HL-60/S4 (cell line): ENCODE results near the gene OSGEP.

Experiments used
- in situ Hi-C: fragments of 300-500 bp; cut with MboI; formaldehyde crosslinking; loops from 2 replicates; pipeline ENCODE4 v1.14.3; 2022; ENCODE audit warnings: low sequenced_read_pairs

The OSGEP gene

GRCh38 chr14:20434701-20435581 lies 19.7 kb downstream of the OSGEP start:
- in situ Hi-C loops: no loop called here

DNA sequence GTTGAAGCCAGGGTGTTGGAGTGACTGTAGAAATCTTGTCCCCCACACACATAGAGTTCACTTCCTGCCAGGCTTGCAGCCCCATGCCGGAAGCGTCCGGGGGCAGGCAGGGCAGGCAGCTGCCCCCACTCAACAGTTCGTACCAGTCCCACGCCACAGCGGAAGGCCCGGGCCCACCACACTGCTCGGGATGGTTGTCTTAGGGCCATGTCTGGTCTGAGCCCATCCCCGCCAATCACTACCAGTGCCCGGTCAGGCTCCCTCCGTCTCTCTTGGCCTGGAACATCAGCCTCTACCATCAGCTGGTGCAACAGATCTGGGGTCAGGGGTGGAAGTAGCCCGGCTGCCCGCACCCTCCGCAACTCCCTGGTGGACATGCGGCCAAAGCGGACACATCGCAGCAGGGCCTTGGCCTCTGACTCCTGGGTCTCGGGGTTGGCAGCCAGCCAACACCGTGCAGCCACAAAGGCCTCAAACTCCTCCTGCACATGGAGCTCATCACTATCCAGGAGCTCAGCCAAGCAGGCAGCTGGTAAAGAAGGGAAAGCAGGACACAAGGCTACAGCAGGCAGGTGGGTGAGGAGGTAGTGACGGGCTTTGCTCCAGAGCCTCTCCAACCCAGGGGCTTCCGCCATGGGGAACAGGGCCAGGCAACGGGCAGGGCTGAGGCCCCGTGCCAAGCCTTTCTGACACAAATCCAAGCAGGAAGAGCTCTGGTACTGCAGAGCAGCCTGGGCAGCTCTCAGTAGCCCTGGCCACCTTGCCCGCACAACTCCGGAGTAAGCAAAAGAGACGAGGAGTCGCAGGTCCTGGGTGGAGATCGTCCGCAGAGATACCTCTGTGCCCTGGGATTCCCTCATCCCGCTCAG lies 24.6 kb downstream of the OSGEP start:
- in situ Hi-C loops: no loop called here

DNA sequence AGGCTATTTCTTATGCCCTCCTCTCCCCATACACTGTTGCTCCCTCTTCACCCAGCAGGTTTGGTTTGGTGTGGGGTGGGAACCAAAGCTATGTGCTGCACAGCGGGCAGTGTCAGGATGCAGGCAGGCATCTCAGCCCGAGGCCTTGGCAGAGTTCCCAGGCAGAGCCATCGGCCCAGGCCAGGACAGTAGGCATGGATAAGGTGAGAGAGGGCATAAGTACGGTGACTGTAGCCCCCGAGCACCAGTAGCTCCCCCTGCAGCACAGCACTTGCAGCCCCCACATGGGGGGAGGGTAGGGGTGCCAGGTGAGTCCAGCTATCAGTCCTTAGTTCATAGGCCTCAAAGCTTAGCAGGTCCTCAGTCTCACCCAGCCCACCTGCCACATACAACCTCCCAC lies 25.8 kb downstream of the OSGEP start:
- in situ Hi-C loops: no loop called here

DNA sequence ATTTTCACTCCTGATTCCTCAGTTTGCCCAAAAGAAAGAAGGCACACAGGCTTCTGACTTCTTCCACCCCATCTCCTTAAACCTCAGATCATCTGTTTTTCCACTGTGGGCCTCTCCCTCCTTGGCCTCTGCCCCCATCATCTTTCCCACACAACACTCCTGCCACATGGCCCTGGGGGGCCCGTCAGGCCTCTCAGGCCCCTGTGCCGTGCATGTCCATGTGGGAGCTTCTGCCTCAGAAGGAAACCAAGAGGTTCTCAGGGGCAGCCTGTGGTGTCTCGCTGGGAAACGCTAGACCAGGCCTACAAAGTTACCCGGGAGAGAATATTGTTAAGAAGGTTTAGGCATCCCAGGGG lies 26.6 kb downstream of the OSGEP start:
- in situ Hi-C loops: no loop called here

DNA sequence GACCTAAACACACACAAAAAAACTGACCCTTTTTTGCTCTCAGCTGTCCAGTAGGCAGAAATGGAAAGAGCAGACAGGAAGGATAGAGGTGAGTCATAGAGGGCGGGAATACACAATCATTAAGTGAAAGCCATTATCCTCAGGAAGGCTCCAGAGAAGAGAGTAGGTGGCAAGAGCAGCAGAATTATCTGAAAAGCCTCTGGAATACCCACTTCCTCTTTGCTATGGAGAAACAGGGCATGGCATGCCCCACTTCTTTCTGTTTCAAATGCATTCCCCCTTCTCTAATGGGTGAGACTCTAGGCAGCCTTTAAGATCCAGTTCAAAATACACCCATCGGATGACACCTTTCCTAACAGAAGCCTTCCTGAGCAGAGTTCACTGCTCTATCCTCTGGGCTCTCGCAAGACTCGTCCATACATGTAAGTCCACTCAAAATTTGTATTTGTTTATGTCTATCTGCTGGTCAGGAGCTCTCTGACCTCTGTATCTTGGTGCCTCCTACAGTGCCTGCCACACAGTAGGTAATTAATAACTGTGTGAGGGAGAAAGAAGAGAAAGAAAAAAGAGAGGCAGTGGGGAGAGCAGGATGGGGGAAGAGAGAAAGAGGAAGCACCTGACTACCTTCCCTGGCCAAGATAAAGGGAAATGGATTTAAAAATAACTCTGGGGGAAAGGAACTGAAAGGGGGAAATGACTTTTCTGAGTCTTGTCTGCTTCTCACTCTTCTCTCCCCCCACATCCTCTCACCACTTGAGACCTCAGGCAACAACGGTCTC lies 27.2 kb downstream of the OSGEP start:
- in situ Hi-C loops: no loop called here

- in situ Hi-C loops: no loop called here
Measured at GRCh38 chr14:20424851-20425250, 29.8 kb downstream of the OSGEP start.

GRCh38 chr14:20422886-20423285 lies 31.7 kb downstream of the OSGEP start:
- in situ Hi-C loops: no loop called here

- in situ Hi-C loops: no loop called here
Measured at GRCh38 chr14:20421267-20421666, 33.3 kb downstream of the OSGEP start.

- in situ Hi-C loops: no loop called here
Measured at GRCh38 chr14:20419419-20419818, 35.2 kb downstream of the OSGEP start.

- in situ Hi-C loops: no loop called here
Measured at GRCh38 chr14:20418501-20418909, 36.1 kb downstream of the OSGEP start.

- in situ Hi-C loops: no loop called here
Measured at GRCh38 chr14:20417250-20418186, 37.1 kb downstream of the OSGEP start.

DNA sequence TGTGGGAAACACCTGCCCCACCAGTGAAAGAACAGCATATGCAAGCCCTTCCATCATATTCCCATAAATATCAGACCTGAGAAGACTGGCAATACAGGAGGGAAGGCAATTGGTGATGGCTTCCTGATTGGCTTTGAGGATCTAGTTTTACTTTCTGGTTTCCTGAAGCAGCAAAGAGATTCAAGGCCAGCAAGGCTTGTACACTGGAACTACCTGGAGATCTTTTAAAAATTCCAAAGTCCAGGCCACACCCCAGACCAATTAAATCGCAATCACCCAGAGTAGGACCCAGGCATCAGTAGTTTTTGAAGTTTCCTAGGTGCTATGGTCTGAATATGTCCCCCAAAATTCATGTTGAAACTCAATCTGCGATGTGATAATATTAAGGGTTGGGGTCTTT lies 38.4 kb downstream of the OSGEP start:
- in situ Hi-C loops: no loop called here

DNA sequence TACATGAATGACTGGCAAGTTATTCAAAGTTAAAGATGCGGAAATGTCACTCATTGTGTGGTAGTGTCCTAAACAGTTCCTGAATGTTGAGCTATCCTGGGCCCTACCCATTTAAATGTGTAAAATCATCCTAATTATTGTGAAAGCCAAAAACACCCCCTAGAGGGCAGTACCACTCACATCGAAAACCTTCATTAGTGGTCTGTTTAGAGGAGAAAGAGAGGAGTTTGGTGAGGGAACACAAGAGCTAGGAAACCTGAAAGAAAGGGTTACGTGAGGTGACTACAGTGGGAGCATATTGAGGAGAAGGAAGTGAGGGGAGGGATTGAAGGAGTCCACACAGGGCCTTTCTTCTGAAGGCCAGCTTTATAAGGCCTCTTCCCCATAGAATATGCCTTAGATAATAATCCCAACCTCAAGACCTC lies 38.8 kb downstream of the OSGEP start:
- in situ Hi-C loops: no loop called here

GRCh38 chr14:20413744-20414082 lies 40.9 kb downstream of the OSGEP start:
- in situ Hi-C loops: no loop called here

GRCh38 chr14:20412876-20413743 lies 41.5 kb downstream of the OSGEP start, which contains the start of gene TEP1:
Gene TEP1 (minus strand): TSS chr14:20413501. CDS start chr14:20408439, 5,062 bp downstream.
- in situ Hi-C loops: no loop called here

DNA sequence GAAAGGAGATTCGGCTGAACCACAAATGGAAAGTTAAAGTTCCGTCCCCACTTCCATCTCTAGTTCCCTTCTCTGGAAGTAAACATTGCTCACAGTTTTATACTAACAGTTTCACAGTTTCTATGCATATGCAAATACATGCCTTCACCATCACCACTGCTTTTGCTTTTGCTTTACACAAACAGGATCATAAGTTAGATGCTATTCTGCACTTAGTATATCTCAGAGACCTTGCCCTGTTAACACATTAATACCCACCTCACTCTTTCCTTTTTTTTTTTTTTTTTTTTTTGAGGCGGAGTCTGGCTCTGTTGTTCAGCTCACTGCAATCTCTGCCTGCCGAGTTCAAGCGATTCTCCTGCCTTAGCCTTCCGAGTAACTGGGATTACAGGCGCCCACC lies 42.2 kb downstream of the OSGEP start:
- in situ Hi-C loops: no loop called here

DNA sequence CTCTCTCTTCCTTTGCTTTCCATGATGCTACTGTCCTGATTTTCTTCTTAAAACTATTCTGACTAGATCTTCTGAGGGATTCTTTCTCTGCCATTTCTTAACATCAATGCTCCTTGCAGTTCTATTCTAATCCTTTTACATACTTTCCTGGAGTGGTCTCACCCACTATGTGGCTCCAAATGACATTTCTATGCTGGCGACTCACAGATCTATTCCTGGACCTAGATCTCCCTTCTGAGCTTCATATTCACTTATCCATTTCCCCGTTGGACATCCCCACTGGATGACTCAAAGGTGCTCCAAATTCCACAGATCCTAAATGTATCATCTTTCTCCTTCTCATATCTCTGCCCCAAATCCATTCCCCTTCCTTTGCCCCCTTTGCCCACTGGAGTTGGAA lies 45.4 kb downstream of the OSGEP start:
- in situ Hi-C loops: no loop called here

DNA sequence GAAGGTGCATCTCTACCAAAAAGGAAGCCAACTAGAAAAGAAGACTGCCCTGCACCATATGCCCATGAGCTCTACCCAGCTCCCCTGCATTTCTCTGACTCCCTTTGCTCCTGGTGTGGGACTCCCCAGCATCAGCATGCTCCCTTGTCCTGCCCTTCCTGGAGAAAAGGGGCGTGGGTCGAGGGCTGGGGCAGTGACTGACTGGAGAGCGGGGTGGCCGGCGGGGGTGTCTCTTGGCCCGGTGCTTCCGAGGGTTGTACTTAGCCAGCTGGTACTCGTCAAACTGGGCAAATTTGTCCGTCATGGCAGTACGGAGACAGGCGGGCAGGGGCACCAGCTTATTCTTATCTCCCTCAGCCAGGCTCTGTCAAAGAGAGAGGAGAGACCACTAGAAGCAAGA lies 51.1 kb downstream of the OSGEP start:
- in situ Hi-C loops: no loop called here

DNA sequence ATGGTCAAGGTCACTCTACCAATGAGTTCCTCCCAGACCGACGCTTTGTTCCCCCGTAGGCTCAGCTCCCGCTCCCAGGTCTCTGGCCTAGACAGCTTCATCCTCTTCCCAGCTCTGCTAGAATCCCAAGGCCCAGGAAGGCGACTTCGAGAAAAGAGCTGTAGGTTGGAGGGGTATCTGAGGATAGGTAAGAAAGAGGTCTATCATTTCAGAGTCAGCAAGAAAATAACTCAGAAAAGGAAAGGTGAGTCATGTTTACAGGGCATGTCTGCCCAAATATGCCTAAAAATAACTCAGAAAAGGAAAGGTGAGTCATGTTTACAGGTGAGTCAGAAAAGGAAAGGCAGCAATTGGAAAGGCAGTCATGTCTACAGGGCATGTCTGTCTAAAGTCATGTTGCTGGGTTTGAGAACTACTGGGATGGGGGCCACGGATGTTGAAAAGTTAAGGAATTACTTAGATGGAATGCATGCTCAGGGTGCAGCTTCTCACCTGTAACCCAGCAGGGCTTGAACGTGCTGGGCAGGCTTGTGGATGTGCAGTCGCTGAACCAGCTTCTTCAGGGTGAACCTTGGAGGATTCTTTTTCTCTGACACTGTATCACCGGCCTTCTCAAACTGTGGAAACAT lies 53.5 kb downstream of the OSGEP start:
- in situ Hi-C loops: no loop called here
